NB4 (cell line): ENCODE results near the gene TMEM106C.

Source experiments
- DNase-seq: peaks from one replicate; pipeline ENCODE4 v3.0.0; 2010; ENCODE audit warnings: low read depth
- H3K4me3 ChIP-seq: one replicate; pipeline ENCODE4 v1.5.1; 2011; ENCODE audit warnings: mild to moderate bottlenecking, low read depth, low read length, moderate library complexity
- MYC ChIP-seq: IDR thresholded peaks from 2 replicates; pipeline ENCODE4 v1.6.1; 2011; ENCODE audit warnings: low read depth, low read length
- POLR2A ChIP-seq: IDR thresholded peaks from 2 replicates; pipeline ENCODE4 v1.6.1; 2011; ENCODE audit warnings: mild to moderate bottlenecking; ENCODE audit not compliant: insufficient read length; ENCODE audit errors: extremely low read depth
- TF ChIP-seq, protein P1 (sequence below): IDR thresholded peaks from 2 replicates; pipeline ENCODE4 v1.6.1; 2011; ENCODE audit warnings: low read depth, low read length
- TF ChIP-seq, protein P2 (sequence below): IDR thresholded peaks from one replicate; pipeline ENCODE4 v1.5.1; 2012; ENCODE audit warnings: low read depth, low read length

Gene TMEM106C

DNA sequence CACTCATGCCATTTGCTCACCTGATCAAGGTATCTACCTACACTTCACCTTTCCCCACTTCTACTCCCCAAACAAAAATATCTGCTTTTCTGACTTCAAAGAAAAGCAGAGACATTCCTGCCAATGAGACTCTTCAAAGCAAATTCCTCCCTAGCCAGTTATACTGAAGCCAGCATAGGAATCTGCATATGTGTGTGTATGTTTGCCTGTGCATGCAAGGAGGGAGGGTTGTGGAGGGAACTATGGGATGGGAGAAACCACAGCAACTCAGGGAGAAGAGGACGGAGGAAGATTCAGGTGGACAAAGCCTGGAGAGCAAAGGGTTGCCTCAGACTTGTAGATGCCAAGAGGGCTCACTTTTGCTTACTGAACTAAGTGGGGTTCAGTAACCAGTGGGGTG is 32.2 kb upstream of the TMEM106C start:
- DNase-seq = no peak

DNA sequence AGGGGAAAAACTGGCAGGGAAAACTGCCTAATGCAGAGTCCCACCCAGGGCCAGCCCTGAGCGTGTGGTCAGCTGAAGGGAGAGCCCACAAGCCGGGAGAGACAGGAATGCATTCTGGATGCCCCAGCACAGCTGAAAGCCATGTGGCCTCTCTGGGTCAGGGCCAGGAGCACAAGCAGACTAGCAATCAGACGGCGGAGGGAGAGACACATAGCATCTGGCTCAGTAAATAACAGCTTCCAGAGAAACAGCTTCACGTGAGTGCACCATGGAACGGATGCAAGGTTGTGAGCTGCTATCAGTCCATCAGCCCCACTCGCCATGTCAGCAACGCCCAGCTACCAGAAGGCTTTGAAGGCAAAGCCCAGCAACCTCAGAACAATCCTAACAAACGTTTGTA is 28.2 kb upstream of the TMEM106C start:
- no peak for TF ChIP-seq POLR2A
- TF ChIP-seq, protein P1, sequence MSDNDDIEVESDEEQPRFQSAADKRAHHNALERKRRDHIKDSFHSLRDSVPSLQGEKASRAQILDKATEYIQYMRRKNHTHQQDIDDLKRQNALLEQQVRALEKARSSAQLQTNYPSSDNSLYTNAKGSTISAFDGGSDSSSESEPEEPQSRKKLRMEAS = no peak
- TF ChIP-seq MYC = no peak
- TF ChIP-seq, protein P2, sequence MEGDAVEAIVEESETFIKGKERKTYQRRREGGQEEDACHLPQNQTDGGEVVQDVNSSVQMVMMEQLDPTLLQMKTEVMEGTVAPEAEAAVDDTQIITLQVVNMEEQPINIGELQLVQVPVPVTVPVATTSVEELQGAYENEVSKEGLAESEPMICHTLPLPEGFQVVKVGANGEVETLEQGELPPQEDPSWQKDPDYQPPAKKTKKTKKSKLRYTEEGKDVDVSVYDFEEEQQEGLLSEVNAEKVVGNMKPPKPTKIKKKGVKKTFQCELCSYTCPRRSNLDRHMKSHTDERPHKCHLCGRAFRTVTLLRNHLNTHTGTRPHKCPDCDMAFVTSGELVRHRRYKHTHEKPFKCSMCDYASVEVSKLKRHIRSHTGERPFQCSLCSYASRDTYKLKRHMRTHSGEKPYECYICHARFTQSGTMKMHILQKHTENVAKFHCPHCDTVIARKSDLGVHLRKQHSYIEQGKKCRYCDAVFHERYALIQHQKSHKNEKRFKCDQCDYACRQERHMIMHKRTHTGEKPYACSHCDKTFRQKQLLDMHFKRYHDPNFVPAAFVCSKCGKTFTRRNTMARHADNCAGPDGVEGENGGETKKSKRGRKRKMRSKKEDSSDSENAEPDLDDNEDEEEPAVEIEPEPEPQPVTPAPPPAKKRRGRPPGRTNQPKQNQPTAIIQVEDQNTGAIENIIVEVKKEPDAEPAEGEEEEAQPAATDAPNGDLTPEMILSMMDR = no peak
- DNase-seq = no peak

More for the DNA sequence above, 32.2 kb upstream of the TMEM106C start:
- no peak for TF ChIP-seq POLR2A
- TF ChIP-seq, protein P1 = no peak
- no peak overlapping the region for H3K4me3 ChIP-seq

DNA sequence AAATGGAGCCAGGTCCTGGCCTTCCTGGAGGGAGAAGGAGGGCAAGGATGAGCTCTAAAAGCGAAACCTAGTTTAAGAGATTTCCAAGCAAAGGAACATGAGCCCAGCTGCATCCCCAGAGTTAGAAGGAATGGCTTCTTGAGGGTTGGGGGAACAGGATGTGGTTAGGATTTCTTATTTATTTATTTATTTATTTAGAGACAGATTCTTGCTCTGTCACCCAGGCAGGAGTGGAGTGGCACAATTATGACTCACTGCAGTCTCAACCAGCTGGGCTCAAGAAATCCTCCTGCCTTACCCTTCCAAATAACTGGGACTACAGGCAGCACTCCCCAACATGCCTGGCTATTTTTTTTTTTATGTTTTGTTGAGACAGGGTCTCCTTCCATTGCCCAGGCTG is 25.3 kb upstream of the TMEM106C start:
- TF ChIP-seq MYC = no peak
- TF ChIP-seq, protein P1 = no peak
- TF ChIP-seq, protein P2 = no peak
- TF ChIP-seq POLR2A = no peak
- peak; percentile 46 for DNase-seq

More for the DNA sequence above, 28.2 kb upstream of the TMEM106C start:
- H3K4me3 ChIP-seq = no peak overlapping the region

DNA sequence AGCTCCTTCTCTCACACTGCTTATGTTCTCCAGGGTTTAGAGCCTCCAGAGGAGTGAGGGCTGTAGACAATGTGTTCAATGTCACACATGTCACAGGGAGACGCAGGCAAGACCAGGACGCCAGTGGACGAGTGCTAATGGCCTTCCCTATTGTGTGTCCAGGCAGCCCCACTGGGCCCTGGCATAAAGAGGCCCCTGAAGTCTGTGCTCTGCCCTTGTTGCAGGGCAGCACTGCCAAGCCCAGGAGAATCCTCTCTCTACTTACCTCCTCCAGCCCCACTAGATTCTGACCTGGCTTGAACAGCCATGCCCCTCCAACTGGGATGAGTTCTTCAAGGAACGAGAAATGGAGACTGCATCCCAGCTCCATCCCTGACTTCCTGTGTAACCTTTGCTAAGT is 24.8 kb upstream of the TMEM106C start:
- no peak overlapping the region for H3K4me3 ChIP-seq
- no peak for TF ChIP-seq POLR2A
- TF ChIP-seq, protein P2 = no peak
- TF ChIP-seq, protein P1 = no peak
- DNase-seq = no peak

More for the DNA sequence above, 25.3 kb upstream of the TMEM106C start:
- no peak overlapping the region for H3K4me3 ChIP-seq

DNA sequence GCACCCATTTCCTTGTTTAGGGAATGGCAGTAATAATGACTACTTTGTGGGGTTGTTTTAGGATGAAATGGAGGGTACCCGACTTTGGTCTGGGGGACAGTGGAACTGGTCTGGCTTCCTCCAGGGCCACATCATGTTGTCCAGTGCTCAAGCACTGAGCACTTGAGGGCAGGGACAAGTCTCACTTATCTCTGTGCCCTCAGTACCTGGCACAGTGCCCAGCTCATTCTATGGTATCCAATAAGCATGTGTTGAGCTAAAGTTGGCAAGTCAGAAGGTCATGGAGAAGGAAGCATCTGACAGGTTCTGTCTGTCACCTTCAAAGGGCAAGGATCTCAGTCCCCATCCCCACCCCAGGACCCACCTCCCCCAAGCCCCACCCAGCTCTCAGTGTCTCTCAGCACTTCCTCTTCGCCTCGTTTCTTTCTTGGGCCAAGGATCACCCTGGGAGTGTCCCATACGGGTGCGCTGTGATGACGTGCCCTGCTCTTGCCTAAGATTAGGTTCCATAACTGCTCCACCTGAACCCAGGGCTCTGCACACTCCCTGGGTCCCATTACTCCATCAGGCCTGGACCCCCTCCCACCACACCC is 24.3 kb upstream of the TMEM106C start:
- DNase-seq = no peak
- TF ChIP-seq, protein P2 = no peak
- TF ChIP-seq, protein P1 = no peak
- TF ChIP-seq MYC (no peak), POLR2A (no peak)
- H3K4me3 ChIP-seq = no peak overlapping the region

DNA sequence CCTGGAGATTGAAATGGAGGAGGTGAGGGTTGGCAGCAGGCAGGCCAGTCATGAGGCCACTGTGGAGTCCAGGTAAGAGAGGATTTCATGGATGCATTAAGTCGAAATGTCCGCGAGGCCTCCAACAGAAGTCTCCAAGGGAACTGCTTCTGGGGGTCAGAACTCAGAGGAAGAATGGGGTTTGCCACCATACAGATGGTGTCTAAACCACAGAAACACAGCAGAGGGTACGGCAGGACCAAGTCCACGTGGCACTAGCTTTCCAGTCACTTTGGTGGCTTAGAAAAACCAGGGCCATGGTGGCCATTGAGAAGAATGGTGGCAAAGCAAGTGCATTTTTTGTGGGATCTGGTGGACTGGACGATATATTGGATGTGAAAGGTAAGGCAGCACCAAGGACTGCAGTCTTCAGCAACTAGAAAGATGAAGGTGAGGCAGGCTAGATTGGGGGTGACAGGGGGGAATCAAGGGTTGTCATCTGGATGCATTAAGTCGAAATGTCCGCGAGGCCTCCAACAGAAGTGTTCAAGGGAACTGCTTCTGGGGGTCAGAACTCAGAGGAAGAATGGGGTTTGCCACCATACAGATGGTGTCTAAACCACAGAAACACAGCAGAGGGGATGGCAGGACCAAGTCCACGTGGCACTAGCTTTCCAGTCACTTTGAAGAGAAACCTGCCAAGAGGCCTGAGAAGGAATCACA is 22.5 kb upstream of the TMEM106C start:
- TF ChIP-seq MYC (no peak), POLR2A (no peak)
- TF ChIP-seq, protein P1 = no peak
- TF ChIP-seq, protein P2 = no peak
- DNase-seq = no peak
- H3K4me3 ChIP-seq = no peak overlapping the region
